Measurements from ENCODE around the gene CXCR3.
"Not testable (repeated sequence)": the region's sequence is repeated elsewhere in the genome, so short reads cannot be mapped to it uniquely, and the experiment has no call there.

- not testable (repeated sequence) for TF ChIP-seq CTCF, POLR2A (IDR thresholded peaks at IDR 0.05)
Measured at GRCh38 chrX:71644406-71644805, 26.1 kb upstream of the CXCR3 start.

Data from Peyer's patch (tissue), 4 donors.